GM12875 (cell line): ENCODE measurements around the gene ADAMTSL2.

Experiments
- H3K4me3 ChIP-seq: one replicate; pipeline ENCODE4 v1.5.1; 2011; ENCODE audit warnings: low read depth, low read length, control low read depth
- TF ChIP-seq, protein P1 (sequence below): IDR thresholded peaks from 2 replicates; pipeline ENCODE4 v1.5.1; 2011; ENCODE audit warnings: low read depth, mild to moderate bottlenecking, control low read depth, inconsistent platforms, low read length, moderate library complexity, borderline replicate concordance; ENCODE audit not compliant: insufficient read depth

The ADAMTSL2 gene

DNA sequence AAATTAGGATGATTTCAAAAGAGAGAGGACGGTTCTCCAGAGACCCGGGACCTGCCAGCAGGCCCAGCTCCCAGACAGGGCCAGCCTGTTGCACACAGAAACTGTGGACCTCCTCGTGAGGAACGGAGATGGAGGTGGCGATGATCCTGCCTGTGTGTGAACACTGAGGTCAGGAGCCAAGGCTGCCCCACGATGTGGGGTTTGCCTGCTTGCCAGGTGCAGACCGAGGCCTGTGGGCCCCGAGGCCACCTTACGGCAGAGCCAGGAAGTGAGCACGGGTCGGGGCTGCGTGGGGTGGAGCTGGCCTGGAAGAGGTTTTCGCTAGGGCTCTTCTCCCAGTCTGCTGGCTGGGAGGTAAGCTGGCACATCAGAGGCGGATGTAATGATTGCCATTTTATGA is 70.4 kb downstream of the ADAMTSL2 start:
- TF ChIP-seq, protein P1, sequence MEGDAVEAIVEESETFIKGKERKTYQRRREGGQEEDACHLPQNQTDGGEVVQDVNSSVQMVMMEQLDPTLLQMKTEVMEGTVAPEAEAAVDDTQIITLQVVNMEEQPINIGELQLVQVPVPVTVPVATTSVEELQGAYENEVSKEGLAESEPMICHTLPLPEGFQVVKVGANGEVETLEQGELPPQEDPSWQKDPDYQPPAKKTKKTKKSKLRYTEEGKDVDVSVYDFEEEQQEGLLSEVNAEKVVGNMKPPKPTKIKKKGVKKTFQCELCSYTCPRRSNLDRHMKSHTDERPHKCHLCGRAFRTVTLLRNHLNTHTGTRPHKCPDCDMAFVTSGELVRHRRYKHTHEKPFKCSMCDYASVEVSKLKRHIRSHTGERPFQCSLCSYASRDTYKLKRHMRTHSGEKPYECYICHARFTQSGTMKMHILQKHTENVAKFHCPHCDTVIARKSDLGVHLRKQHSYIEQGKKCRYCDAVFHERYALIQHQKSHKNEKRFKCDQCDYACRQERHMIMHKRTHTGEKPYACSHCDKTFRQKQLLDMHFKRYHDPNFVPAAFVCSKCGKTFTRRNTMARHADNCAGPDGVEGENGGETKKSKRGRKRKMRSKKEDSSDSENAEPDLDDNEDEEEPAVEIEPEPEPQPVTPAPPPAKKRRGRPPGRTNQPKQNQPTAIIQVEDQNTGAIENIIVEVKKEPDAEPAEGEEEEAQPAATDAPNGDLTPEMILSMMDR, result no peak
- H3K4me3 ChIP-seq, result no peak overlapping the region

DNA sequence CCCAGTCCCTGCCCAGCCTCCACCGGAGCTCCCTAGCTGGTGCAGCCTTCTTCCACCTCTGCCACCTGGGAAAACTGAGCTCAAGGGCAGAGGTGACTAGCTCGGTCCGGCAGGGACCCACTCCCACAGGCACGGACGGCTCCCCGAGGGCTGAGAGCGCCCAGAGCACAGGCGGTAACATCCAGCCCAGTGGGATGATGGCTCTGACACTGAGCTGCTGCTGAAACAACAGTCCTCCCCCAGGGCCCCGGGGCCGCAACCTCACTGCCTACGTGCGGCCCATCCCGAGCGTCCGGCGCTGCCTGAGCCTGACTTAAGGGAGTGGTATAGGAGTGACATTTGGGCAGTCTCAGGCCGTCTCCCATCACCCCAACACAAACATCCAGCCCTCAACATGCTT is 70.9 kb downstream of the ADAMTSL2 start:
- TF ChIP-seq, protein P1, result no peak
- H3K4me3 ChIP-seq, result no peak overlapping the region

DNA sequence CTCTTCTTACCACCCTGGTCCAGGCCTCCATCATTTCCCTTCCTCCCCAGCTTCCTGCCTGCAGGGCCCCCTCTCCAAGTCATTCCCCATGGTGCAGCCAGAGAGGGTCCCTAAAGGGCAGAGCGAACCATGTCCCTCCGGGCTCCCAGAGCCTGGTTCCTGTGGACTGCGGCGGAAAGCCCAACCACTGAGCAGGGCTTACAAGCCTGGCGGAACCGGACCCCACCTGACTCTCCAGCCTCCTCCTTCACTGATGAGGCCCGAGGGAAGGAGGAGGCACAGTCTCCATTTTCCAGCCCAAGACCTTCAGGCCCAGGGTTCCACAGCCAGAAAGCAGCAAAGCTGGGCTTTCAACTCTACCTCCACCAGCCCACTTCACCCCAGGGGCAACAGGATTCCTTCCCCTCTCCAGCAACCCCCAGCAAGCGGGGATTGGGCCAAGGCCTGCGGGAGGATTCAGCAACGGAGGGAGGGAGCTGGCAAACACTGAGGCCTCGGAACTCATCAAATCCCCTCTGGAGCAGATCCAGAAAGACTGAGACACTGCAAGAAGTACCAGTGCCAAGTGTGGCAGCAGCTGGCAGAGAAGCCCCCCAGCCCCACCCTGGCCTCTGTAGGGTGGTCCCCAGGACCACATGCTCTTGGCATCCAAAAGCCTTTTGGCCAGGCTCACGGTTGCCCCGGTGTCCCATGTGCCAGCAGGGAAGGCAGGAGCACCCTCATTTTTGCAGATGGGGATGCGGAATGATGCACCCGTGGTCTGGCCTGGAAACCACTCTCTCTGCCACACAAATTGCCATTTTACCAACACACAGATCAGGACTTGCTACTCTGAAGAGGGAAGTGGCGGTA is 71.6 kb downstream of the ADAMTSL2 start:
- no peak overlapping the region for H3K4me3 ChIP-seq
- TF ChIP-seq, protein P1, result no peak

DNA sequence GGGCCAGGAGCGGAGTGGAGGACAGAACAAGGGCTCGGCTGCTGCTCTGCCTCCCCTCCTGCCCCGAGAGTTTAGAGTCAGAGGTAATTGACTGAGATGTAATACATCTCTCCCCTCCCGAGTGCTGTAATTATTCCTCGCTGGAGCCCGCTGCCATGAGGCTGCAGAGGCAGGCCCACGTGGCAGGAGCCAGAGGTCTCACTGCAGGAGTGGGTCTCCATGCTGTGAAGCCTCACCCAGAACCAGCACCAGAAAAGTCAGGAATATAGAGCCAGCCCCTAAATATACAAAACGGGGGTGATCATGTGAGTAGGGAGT is 72.2 kb downstream of the ADAMTSL2 start:
- TF ChIP-seq, protein P1, result no peak
- no peak overlapping the region for H3K4me3 ChIP-seq

DNA sequence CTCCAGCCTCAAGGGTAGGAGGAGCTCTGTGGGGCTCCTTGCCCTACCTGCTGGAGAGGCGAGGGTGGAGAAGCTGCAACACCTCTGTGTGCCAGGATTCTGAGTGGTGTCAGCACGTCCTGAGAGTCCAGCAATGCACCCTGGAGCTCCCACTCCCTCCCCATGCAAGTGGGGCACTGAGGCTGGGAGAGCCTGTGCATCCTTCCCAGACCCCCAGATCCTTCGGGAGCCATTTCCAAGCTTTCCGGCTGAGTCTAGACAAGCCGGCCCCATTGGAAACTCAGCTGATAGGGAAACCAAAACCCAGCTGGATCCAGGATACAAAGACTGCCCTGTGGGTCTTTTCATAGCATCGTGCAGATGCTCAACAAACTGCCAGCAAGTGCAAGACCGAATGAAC is 72.9 kb downstream of the ADAMTSL2 start:
- TF ChIP-seq, protein P1, result no peak
- no peak overlapping the region for H3K4me3 ChIP-seq

DNA sequence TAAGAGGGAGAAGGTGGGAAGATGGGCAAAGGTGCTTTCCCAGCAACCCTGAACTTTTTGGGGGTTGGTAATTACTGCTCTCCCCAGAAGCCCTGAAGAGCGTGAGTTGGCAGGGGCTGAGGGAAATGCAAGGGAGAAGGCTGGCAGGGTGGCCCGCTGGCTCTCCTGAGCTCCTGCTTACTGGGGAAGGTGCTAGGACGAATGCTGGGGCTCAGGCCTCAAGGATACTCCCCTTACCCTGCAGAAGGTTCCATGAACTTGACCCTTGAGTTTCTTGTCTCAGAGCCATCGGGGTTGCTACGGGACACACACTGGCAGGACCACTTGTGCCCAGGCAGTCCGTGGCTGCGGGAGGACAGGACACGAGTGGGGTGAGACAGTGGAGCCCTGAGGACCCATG is 73.5 kb downstream of the ADAMTSL2 start:
- TF ChIP-seq, protein P1, result no peak
- H3K4me3 ChIP-seq, result no peak overlapping the region

DNA sequence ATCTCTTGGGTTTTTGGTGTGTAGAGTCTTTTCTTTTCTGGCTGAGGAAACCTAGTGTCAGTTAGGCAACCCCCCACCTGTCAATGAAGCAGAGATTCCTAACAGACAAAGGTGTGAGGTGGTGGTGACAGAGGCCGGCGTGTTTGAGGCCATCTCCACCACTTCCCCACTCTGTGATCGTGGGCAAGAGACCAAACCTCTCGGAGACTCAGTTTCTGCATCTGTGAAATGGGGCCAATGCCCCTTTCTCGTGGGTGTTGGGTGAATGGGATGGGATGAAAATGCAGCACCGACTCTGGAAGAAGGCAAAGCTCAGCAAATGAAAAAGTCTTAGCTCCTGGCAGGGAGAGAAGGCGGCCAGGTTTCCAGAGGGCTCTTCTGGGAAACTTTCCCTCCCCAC is 73.9 kb downstream of the ADAMTSL2 start:
- H3K4me3 ChIP-seq, result no peak overlapping the region
- TF ChIP-seq, protein P1, result no peak
